ENCODE measurements around the gene RIPOR3.

Gene RIPOR3

GRCh38 chr20:50695135-50695872, 4.0 kb upstream of the RIPOR3 start:
- no peak for DNase-seq (ENCODE audit: low spot score)
- no peak for TF ChIP-seq CTCF (IDR thresholded peaks at IDR 0.05; ENCODE audit: extremely low read depth, missing control alignments)

GRCh38 chr20:50694379-50695134, 3.2 kb upstream of the RIPOR3 start:
- no peak for TF ChIP-seq CTCF (IDR thresholded peaks at IDR 0.05; ENCODE audit: extremely low read depth, missing control alignments)
- DNase-seq (ENCODE audit: low spot score) = no peak

GRCh38 chr20:50693001-50693400, 1.7 kb upstream of the RIPOR3 start:
- TF ChIP-seq CTCF (IDR thresholded peaks at IDR 0.05; ENCODE audit: extremely low read depth, missing control alignments) = no peak
- DNase-seq (ENCODE audit: low spot score) = no peak

- no peak for TF ChIP-seq CTCF (IDR thresholded peaks at IDR 0.05; ENCODE audit: extremely low read depth, missing control alignments)
- no peak for DNase-seq (ENCODE audit: low spot score)
These were observed 1.2 kb upstream of the RIPOR3 start for GRCh38 chr20:50692552-50692933.

GRCh38 chr20:50691573-50692551, 520 bp upstream of the RIPOR3 start:
- TF ChIP-seq CTCF (IDR thresholded peaks at IDR 0.05; ENCODE audit: extremely low read depth, missing control alignments) = no peak
- DNase-seq (ENCODE audit: low spot score) = no peak

GRCh38 chr20:50689864-50690649, 1.3 kb downstream of the RIPOR3 start:
- no peak for DNase-seq (ENCODE audit: low spot score)

More at GRCh38 chr20:50689864-50690649, 1.3 kb downstream of the RIPOR3 start:
- no peak for TF ChIP-seq CTCF (IDR thresholded peaks at IDR 0.05; ENCODE audit: extremely low read depth, missing control alignments)

Data from GM20000 (cell line).